Activated T-helper 9 cell treated with anti-CD3 and anti-CD28 coated beads, Interleukin-2, amount 50 U/mL, for 16 hours (primary cell): ENCODE data around the gene B4GALT5.

ENCODE experiments used
- DNase-seq: peaks from one replicate; pipeline ENCODE4 v3.0.0-alpha.2; 2020; ENCODE audit warnings: low read depth

B4GALT5 gene

GRCh38 chr20:49700411-49701185 is 13.1 kb downstream of the B4GALT5 start:
- no peak for DNase-seq

GRCh38 chr20:49699200-49699992 is 14.3 kb downstream of the B4GALT5 start:
- DNase-seq, result no peak

DNA sequence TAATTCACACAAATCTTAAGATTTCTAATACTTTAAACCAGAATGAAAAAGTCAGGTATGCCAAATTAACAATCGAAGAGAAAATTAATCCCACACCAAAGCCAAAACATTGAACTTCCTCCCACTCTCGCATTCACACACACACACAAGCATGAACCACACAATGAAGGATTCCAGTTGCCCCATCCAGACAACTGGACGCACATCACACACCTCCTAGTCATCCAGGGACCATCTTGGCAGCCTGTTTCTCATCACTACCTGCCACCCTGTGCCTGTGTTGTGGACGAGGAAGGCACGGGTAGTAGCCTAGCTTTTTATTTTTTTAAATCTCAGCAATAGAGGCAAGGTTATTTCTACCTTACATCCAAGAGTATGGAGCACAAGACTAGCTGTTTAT is 15.2 kb downstream of the B4GALT5 start:
- no peak for DNase-seq

DNA sequence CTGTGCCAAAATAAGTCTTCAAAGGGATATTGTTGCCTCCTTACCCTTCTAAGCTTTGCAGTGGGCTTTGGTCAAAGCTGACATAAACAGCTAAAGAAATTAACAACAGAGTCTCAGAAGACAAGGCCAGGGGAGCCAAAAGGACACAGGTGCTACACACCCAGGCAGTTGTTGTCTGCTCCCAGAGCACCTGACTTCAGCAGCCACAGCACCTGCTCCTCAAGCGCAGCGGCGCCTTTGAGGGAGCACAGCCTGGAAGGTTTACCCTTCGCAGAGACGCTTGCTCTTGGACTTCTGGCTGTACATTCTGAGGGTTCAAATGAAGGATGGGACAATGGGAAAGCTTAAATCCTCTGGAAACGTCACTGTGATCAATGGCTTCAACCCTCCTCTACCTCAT is 16.6 kb downstream of the B4GALT5 start:
- DNase-seq, result no peak

- no peak for DNase-seq
Measured at GRCh38 chr20:49696594-49696993, 17.1 kb downstream of the B4GALT5 start.

DNA sequence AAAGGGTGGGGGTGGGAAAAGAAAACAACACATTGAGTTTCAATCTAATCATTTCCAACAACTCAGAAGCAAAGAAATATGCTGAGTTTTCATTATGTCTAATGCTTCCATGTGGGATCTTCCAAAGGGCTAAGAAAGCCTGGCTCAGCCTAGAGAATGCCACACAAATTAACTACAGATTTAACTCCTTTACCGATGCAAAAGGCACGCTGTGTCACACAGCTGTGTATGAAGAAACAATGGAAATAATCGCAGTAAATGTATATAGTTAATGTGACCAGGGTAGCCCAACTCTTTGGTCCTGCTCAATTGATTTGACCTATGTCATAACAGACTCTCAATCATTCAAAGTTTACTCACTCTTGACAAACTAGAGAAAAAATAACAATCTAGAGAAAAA is 17.8 kb downstream of the B4GALT5 start:
- DNase-seq, result no peak

- no peak for DNase-seq
Measured at GRCh38 chr20:49694450-49695071, 19.1 kb downstream of the B4GALT5 start.

GRCh38 chr20:49693435-49694171 is 20.1 kb downstream of the B4GALT5 start:
- no peak for DNase-seq

GRCh38 chr20:49692941-49693340 is 20.7 kb downstream of the B4GALT5 start:
- DNase-seq, result no peak

DNA sequence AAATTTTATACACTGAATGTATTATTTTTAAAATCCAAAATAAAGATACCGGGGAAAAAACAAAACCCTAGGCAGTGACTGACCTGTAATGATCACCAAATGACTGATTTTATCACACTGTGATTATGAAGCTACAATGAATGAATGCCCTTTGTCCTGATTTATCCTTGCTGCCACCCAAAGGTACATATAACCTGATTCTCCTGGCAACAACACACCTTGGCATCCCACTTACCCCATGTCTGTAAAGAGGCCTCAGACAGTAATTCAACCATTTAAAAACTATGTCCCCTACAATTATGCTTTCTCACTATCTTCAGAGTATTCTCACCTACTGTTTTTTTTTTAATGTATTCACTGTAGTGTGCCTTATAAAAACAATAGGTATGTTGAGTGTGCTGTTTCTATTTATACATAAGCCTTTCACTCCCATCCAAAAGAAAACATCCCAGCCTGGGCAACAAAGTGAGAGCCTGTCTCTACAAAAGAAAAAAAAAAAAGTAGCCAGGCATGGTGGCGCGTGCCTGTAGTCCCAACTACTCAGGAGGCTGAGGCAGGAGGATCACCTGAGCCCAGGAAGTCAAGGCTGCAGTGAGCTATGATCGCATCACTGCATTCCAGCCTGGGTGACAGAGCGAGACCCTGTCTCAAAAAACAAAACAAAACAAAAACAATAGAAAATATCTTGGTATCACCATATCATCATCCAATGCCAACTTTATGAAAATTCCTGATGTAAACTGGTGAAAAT is 21.7 kb downstream of the B4GALT5 start:
- no peak for DNase-seq

- no peak for DNase-seq
Measured at GRCh38 chr20:49690899-49691620, 22.6 kb downstream of the B4GALT5 start.

DNA sequence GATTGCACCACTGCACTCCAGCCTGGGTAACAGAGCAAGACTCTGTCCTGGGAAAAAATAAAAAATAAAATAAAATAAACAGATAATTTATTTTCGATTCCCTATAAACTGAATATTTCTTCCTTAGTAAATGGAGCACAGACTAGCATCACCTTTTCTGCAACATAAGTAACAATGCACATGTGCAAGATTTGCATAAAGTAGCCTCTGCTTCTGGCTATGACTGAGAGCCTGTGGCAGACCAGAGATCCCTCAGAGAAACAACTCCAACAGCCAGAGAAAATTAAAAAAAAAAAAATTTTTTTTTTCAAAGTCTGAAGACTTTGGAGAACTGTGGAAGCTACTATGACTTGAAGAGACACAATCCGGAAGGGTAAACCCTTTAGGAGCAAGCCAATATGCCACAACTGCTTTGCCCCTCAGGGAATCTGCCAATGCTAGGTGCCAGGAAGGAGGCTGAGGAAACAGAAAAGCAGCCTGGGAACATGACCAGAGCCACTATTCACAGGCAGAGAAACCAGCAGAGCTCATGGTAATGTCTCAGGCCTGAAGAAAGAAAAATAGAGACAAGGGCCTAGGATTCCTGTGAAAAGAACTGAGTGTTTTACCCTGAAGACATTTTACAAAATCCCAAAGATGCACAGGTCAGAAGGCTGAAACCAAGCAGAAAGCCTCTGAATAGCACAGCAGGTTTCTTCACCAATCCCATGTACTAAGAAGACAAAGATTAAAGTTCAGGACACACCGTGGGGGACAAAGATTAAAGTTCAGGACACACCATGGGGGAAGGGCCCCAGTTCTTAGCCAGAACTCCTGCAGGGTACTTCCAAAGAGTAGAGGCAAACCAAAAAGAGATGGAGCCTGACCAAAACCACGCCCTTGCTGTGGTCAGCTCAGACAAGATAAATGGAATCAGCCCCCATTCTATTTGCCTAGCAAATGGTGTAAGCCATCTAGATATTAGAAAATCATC is 25.8 kb downstream of the B4GALT5 start:
- no peak for DNase-seq

- no peak for DNase-seq
Measured at GRCh38 chr20:49685809-49686208, 27.9 kb downstream of the B4GALT5 start.

DNA sequence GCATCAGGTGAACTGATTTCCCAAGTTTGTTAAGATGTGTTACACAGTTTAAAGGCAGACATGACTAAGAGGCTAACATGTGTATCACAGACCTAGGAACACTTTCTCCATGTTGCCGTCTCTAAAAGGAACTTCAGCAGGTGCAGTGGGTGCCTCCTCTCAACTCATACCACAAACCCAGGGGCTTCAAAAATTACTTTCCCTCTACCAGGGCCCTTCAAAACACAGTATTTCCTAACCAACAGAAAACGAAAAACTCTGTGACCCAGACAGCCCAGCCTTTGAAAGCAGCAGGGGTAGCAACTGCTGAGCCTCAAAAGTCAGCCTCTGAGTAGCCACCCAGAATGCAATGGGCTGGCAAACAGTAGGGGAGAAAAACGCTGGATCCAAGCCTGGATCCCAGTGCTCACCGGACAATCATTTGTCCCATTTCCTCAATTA is 28.5 kb downstream of the B4GALT5 start:
- DNase-seq, result no peak

DNA sequence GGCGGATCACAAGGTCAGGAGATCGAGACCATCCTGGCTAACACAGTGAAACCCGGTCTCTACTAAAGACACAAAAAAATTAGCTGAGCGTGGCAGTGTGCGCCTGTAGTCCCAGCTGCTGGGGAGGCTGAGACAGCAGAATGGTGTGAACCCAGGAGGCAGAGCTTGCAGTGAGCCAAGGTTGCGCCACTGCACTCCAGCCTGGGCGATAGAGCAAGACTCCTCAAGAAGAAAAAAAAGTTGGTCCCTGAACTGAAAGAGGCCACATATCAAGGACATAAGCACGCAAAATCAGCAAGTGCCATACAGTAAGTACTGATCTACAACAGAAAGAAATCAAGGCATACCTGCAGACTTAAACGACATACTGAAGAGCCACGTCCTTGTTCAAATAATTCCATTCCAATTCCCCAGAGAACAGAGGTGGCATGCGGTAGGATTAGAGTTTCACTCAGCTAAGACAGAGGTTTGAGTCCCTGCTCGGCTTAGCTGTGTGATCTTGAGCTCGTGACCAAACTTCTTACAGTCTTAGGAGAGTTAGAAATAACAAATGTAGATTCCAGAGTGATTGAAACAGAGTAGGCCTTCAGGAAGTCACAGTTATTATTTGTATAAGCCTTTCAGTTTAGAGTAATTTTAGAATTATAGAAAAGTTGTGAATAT is 29.2 kb downstream of the B4GALT5 start:
- DNase-seq, result no peak

DNA sequence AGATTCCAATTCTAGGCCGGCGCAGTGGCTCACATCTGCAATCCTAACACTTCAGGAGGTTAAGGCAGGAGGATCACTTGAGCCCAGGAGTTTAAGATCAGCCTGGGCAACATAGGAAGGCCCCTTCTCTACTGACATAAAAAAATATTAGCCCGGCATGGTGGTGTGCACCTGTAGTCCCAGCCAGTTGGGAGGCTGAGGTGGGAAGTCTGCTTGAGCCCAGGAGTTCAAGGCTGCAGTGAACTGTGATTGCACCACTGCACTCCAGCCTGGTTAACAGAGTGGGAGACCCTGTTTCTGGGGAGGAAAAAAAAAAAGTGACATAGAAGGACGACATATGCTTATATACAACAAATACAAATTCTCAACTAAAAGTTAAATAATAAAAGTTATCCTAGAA is 30.9 kb downstream of the B4GALT5 start:
- no peak for DNase-seq

- DNase-seq, result no peak
Measured at GRCh38 chr20:49682278-49682677, 31.4 kb downstream of the B4GALT5 start.

- no peak for DNase-seq
Measured at GRCh38 chr20:49681850-49682216, 31.8 kb downstream of the B4GALT5 start.

GRCh38 chr20:49680484-49680883 is 33.2 kb downstream of the B4GALT5 start:
- DNase-seq, result no peak
